A549 (cell line): Measurements from ENCODE around the gene ESAM. TPM values are rescaled to one million over a fixed set of nuclear protein-coding genes. Genes with fewer than 3 reads are reported as not detected.

Source experiments
- ATAC-seq, 2 experiments: fragments of 200-7000 bp in 1 of 2; fragments of >200 bp in 1 of 2; cut with Nextera tagmentation in 1 of 2; cut with Tn5 transposase in 1 of 2; 3 replicates each; pipeline versions ENCODE4 v1.8.0 to v1.9.1; 2018 to 2020; ENCODE audit warnings: mild to moderate bottlenecking in 1 of 2, moderate library complexity in 1 of 2
- CTCF ChIA-PET: fragments of 300-600 bp; sonication (Branson Sonifier 250); formaldehyde crosslinking; extraction: SDS; loops from one replicate; lab custom pipeline; 2021; ENCODE audit warnings: antibody characterized with exemption, inconsistent platforms; lab: Yijun Ruan, JAX
- POLR2A ChIA-PET: fragments of 350-600 bp; formaldehyde crosslinking; extraction: SDS; loops from one replicate; lab custom pipeline; 2021; ENCODE audit warnings: antibody characterized with exemption, inconsistent platforms; lab: Yijun Ruan, JAX
- DNase-seq, 2 experiments: peaks; one replicate each; pipeline versions ENCODE4 v3.0.0 to v3.0.0-alpha.2; 2011 to 2016; ENCODE audit warnings: low read depth in 1 of 2, low spot score in 1 of 2
- FAIRE-seq: peaks from 2 replicates; lab custom pipeline; 2011; peaks lifted over from hg19 to GRCh38; lab: Jason Lieb, UNC
- H3K27ac ChIP-seq, 2 experiments: fragments of >200 bp; sonication (Bioruptor Twin); formaldehyde crosslinking; 3 replicates each; pipeline ENCODE4 v1.5.1; 2016 to 2017
- H3K4me1 ChIP-seq: fragments of >200 bp; sonication (Bioruptor Twin); formaldehyde crosslinking; 3 replicates; pipeline ENCODE4 v1.6.1; 2016
- H3K4me2 ChIP-seq: fragments of >200 bp; sonication (Bioruptor Twin); formaldehyde crosslinking; 3 replicates; pipeline ENCODE4 v1.6.1; 2016
- H3K4me3 ChIP-seq: fragments of >200 bp; sonication (Bioruptor Twin); formaldehyde crosslinking; 3 replicates; pipeline ENCODE4 v1.5.1; 2016
- H3K9me3 ChIP-seq: fragments of >200 bp; sonication (Bioruptor Twin); formaldehyde crosslinking; 3 replicates; pipeline ENCODE4 v1.6.1; 2016
- BCL3 ChIP-seq: fragments of >200 bp; sonication (Bioruptor Twin); formaldehyde crosslinking; IDR thresholded peaks from 3 replicates; pipeline ENCODE4 v1.6.1; 2016
- CBX8 ChIP-seq: fragments of 200-600 bp; sonication (generic); IDR thresholded peaks from 2 replicates; pipeline ENCODE4 v1.6.1; 2016
- ESRRA ChIP-seq: fragments of 150-350 bp; IDR thresholded peaks from 2 replicates; pipeline ENCODE4 v1.6.1; 2014; ENCODE audit warnings: mild to moderate bottlenecking, low read length, borderline replicate concordance
- FOSB ChIP-seq: fragments of 250-450 bp; sonication (Bioruptor Pico); IDR thresholded peaks from 2 replicates; pipeline ENCODE4 v1.5.0; 2020; ENCODE audit warnings: mild to moderate bottlenecking, moderate library complexity
- FOXS1 ChIP-seq: fragments of 250-450 bp; sonication (Bioruptor Pico); IDR thresholded peaks from 2 replicates; pipeline ENCODE4 v1.5.0; 2020; ENCODE audit warnings: mild to moderate bottlenecking, moderate library complexity
- HEYL ChIP-seq: fragments of 250-450 bp; sonication (Bioruptor Pico); IDR thresholded peaks from 2 replicates; pipeline ENCODE4 v1.8.0; 2021; ENCODE audit warnings: mild to moderate bottlenecking, moderate library complexity
- MAFK ChIP-seq: fragments of 450-650 bp; IDR thresholded peaks from 2 replicates; pipeline ENCODE4 v1.6.1; 2014; ENCODE audit not compliant: partially characterized antibody
- MAZ ChIP-seq: fragments of 150-350 bp; IDR thresholded peaks from 2 replicates; pipeline ENCODE4 v1.6.1; 2014; ENCODE audit warnings: antibody characterized with exemption, low read depth, low read length, borderline replicate concordance
- PBX3 ChIP-seq: IDR thresholded peaks from 2 replicates; pipeline ENCODE4 v1.6.1; 2012
- PHF8 ChIP-seq: fragments of 200-600 bp; sonication (generic); IDR thresholded peaks from 2 replicates; pipeline ENCODE4 v1.6.1; 2016; ENCODE audit warnings: low read depth, mild to moderate bottlenecking, antibody characterized with exemption, moderate library complexity, borderline replicate concordance
- POLR2A ChIP-seq: IDR thresholded peaks from 2 replicates; pipeline ENCODE4 v1.6.1; 2012; ENCODE audit warnings: mild to moderate bottlenecking, low read length
- POLR2AphosphoS2 ChIP-seq: conservative IDR thresholded peaks from 2 replicates; pipeline ENCODE4 v1.6.1; 2012; ENCODE audit warnings: low read length, improper control_type of control experiment, inconsistent platforms
- RCOR1 ChIP-seq: fragments of 150-350 bp; IDR thresholded peaks from 2 replicates; pipeline ENCODE4 v1.6.1; 2014; ENCODE audit warnings: antibody characterized with exemption, low read length, low read depth
- RNF2 ChIP-seq: fragments of 200-600 bp; sonication (generic); IDR thresholded peaks from 2 replicates; pipeline ENCODE4 v1.6.1; 2016; ENCODE audit warnings: low read depth, mild to moderate bottlenecking, antibody characterized with exemption, moderate library complexity, borderline replicate concordance
- TP53 ChIP-seq: fragments of 250-450 bp; sonication (Bioruptor Pico); IDR thresholded peaks from 2 replicates; pipeline ENCODE4 v1.5.0; 2021; ENCODE audit warnings: mild to moderate bottlenecking, moderate library complexity
- ZSCAN20 ChIP-seq: fragments of 250-450 bp; sonication (Bioruptor Pico); IDR thresholded peaks from 2 replicates; pipeline ENCODE4 v1.8.0; 2022; ENCODE audit warnings: mild to moderate bottlenecking, moderate library complexity
- WGBS: methylation state at CpG from one replicate; pipeline ENCODE4 v1.1.6; 2017; ENCODE audit errors: missing lambda C conversion rate; 5-methylcytosine and 5-hydroxymethylcytosine counted together
- polyA plus RNA-seq, 4 experiments: library from polyadenylated mRNA; depleted of rRNA in 3 of 4; stranded (reverse); fragments of >200 nt; fragmentation: RNase III in 1 of 4; extraction: RNeasy Plus Mini Kit Qiagen cat#74134 plus additional on column Dnase treatment in 1 of 4; gene quantifications; 2 replicates in 3 of 4; 3 replicates in 1 of 4; pipeline ENCODE4 v1.2.3, GENCODE V29; 2011 to 2017
- TF ChIP-seq, protein P1 (sequence below): fragments of 250-450 bp; sonication (Bioruptor Pico); IDR thresholded peaks from 2 replicates; pipeline ENCODE4 v1.5.0; 2020; ENCODE audit warnings: low read depth, mild to moderate bottlenecking, moderate library complexity
- TF ChIP-seq, protein P2 (sequence below): IDR thresholded peaks from 2 replicates; pipeline ENCODE4 v1.6.1; 2012
- TF ChIP-seq, protein P3 (sequence below): fragments of 250-450 bp; sonication (Bioruptor Pico); IDR thresholded peaks from 2 replicates; pipeline ENCODE4 v1.5.0; 2021; ENCODE audit warnings: mild to moderate bottlenecking, moderate library complexity, borderline replicate concordance
- TF ChIP-seq, protein P4 (sequence below): fragments of 150-350 bp; IDR thresholded peaks from 2 replicates; pipeline ENCODE4 v1.6.1; 2014; ENCODE audit warnings: low read depth, mild to moderate bottlenecking, low read length
- TF ChIP-seq, protein P5 (sequence below): fragments of 200-600 bp; sonication (generic); IDR thresholded peaks from 2 replicates; pipeline ENCODE4 v1.6.1; 2016; ENCODE audit warnings: antibody characterized with exemption, mild to moderate bottlenecking, moderate library complexity

ESAM gene
- polyA plus RNA-seq, 2 of the 4 experiments (the other 2 are of a cell fraction), result 6.2 to 11.7 TPM

DNA sequence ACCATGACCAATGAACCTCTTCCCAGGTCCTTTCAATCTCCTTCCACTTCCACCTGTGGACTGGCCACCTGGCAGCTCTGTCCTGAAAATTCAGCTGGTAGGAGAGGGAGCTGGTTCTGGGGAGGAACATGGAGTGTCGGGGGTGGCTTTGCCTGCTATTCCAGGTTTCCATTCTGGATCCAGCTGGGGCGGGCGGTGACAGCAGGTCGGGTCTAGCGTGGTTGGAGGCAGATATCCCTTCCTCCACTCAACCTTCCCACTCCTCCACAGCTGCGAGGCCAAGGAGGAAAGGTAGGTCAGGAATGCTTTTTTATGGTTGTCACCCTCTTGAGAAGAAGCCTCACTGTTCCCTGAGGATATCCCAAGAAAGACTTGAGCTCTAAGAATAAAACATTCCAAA, 19.0 kb downstream of the ESAM start:
- Histone ChIP-seq H3K27ac (no peak overlapping the region), H3K4me2 (no peak overlapping the region), H3K4me1 (peaks cover 10% of the 10 kb centered on the region; the same call in 2 of the 3 replicates), H3K4me3 (no peak overlapping the region), H3K9me3 (no peaks in the 10 kb centered on the region)
- ATAC-seq (no peak), FAIRE-seq (no peak), DNase-seq (no peak)
- POLR2A ChIA-PET, result no interaction called here
- TF ChIP-seq FOSB (CRISPR knock-in tag) (no peak), PHF8 (no peak), CBX8 (no peak), TP53 (CRISPR knock-in tag) (no peak), ZSCAN20 (CRISPR knock-in tag) (no peak), MAZ (no peak), FOXS1 (CRISPR knock-in tag) (no peak)
- TF ChIP-seq, protein P1, sequence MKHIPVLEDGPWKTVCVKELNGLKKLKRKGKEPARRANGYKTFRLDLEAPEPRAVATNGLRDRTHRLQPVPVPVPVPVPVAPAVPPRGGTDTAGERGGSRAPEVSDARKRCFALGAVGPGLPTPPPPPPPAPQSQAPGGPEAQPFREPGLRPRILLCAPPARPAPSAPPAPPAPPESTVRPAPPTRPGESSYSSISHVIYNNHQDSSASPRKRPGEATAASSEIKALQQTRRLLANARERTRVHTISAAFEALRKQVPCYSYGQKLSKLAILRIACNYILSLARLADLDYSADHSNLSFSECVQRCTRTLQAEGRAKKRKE (CRISPR knock-in tag), result no peak
- TF ChIP-seq, protein P2, sequence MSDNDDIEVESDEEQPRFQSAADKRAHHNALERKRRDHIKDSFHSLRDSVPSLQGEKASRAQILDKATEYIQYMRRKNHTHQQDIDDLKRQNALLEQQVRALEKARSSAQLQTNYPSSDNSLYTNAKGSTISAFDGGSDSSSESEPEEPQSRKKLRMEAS, result no peak
- TF ChIP-seq, protein P3, sequence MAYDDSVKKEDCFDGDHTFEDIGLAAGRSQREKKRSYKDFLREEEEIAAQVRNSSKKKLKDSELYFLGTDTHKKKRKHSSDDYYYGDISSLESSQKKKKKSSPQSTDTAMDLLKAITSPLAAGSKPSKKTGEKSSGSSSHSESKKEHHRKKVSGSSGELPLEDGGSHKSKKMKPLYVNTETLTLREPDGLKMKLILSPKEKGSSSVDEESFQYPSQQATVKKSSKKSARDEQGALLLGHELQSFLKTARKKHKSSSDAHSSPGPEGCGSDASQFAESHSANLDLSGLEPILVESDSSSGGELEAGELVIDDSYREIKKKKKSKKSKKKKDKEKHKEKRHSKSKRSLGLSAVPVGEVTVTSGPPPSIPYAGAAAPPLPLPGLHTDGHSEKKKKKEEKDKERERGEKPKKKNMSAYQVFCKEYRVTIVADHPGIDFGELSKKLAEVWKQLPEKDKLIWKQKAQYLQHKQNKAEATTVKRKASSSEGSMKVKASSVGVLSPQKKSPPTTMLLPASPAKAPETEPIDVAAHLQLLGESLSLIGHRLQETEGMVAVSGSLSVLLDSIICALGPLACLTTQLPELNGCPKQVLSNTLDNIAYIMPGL (CRISPR knock-in tag), result no peak
- TF ChIP-seq, protein P4, sequence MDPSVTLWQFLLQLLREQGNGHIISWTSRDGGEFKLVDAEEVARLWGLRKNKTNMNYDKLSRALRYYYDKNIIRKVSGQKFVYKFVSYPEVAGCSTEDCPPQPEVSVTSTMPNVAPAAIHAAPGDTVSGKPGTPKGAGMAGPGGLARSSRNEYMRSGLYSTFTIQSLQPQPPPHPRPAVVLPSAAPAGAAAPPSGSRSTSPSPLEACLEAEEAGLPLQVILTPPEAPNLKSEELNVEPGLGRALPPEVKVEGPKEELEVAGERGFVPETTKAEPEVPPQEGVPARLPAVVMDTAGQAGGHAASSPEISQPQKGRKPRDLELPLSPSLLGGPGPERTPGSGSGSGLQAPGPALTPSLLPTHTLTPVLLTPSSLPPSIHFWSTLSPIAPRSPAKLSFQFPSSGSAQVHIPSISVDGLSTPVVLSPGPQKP, result no peak
- TF ChIP-seq, protein P5, sequence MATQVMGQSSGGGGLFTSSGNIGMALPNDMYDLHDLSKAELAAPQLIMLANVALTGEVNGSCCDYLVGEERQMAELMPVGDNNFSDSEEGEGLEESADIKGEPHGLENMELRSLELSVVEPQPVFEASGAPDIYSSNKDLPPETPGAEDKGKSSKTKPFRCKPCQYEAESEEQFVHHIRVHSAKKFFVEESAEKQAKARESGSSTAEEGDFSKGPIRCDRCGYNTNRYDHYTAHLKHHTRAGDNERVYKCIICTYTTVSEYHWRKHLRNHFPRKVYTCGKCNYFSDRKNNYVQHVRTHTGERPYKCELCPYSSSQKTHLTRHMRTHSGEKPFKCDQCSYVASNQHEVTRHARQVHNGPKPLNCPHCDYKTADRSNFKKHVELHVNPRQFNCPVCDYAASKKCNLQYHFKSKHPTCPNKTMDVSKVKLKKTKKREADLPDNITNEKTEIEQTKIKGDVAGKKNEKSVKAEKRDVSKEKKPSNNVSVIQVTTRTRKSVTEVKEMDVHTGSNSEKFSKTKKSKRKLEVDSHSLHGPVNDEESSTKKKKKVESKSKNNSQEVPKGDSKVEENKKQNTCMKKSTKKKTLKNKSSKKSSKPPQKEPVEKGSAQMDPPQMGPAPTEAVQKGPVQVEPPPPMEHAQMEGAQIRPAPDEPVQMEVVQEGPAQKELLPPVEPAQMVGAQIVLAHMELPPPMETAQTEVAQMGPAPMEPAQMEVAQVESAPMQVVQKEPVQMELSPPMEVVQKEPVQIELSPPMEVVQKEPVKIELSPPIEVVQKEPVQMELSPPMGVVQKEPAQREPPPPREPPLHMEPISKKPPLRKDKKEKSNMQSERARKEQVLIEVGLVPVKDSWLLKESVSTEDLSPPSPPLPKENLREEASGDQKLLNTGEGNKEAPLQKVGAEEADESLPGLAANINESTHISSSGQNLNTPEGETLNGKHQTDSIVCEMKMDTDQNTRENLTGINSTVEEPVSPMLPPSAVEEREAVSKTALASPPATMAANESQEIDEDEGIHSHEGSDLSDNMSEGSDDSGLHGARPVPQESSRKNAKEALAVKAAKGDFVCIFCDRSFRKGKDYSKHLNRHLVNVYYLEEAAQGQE, result no peak
- 59% methylated on average over 6 of the region's 6 CpGs for WGBS
- CTCF ChIA-PET, result interaction anchor here (1.1 to 3.5 kb wide), 4 partner anchors 10 to 51 kb away, joined by 3 to 9 read pairs (median 6); no protein-coding TSS in a partner anchor

- ChIA-PET POLR2A (no interaction called here), CTCF (interaction anchor here (1.1 to 3.5 kb wide), 3 partner anchors 16 to 51 kb away, joined by 3 to 9 read pairs (median 8); no protein-coding TSS in a partner anchor)
- DNase-seq (no peak), ATAC-seq (no peak), FAIRE-seq (no peak)
- no peak overlapping the region for H3K4me3 ChIP-seq
- no peak overlapping the region for H3K4me2 ChIP-seq
- TF ChIP-seq PBX3 (no peak), POLR2AphosphoS2 (no peak), RNF2 (no peak), TP53 (CRISPR knock-in tag) (no peak), ESRRA (no peak), POLR2A (no peak), BCL3 (no peak), RCOR1 (no peak), HEYL (no peak), MAFK (no peak)
- peaks cover 9% of the 10 kb centered on the region; the same call in 2 of the 3 replicates for H3K4me1 ChIP-seq
- WGBS, result 76% methylated on average over 2 of the region's 2 CpGs
- H3K27ac ChIP-seq, result no peak overlapping the region
- no peaks in the 10 kb centered on the region for H3K9me3 ChIP-seq
Observed at GRCh38 chr11:124742555-124742954, 19.5 kb downstream of the ESAM start.
